K562 (cell line): ENCODE measurements around the gene TSR3. TPM values are rescaled to one million over a fixed set of nuclear protein-coding genes. Genes with fewer than 3 reads are reported as not detected.

Experiments
- ARID1B ChIP-seq: fragments of 450-650 bp; IDR thresholded peaks from 2 replicates; pipeline ENCODE4 v1.6.1; 2016; ENCODE audit warnings: antibody characterized with exemption, mild to moderate bottlenecking, inconsistent platforms
- CBFB ChIP-seq: sonication (generic); formaldehyde crosslinking; IDR thresholded peaks from 2 replicates; pipeline ENCODE4 v1.4.0; 2020; ENCODE audit warnings: mild to moderate bottlenecking, missing genetic modification reagents
- CBX1 ChIP-seq: sonication (generic); IDR thresholded peaks from 2 replicates; pipeline ENCODE4 v1.6.1; 2016; ENCODE audit warnings: antibody characterized with exemption, low read depth, mild to moderate bottlenecking
- FIP1L1 ChIP-seq: fragments of 200-400 bp; formaldehyde crosslinking; IDR thresholded peaks from 2 replicates; pipeline ENCODE4 v1.6.1; 2018; ENCODE audit warnings: mild to moderate bottlenecking, low read depth, low read length; ENCODE audit not compliant: poor library complexity, severe bottlenecking
- IRF1 ChIP-seq: sonication (generic); formaldehyde crosslinking; IDR thresholded peaks from 2 replicates; pipeline ENCODE4 v1.8.0; 2022; ENCODE audit warnings: missing genetic modification reagents, mild to moderate bottlenecking, borderline replicate concordance
- NCOR1 ChIP-seq: fragments of 450-650 bp; IDR thresholded peaks from 2 replicates; pipeline ENCODE4 v1.6.1; 2016; ENCODE audit warnings: mild to moderate bottlenecking, moderate library complexity
- NR2C2 ChIP-seq, 2 experiments: fragments of 200-800 bp in 1 of 2; sonication (Bioruptor generic) in 1 of 2; sonication (generic) in 1 of 2; formaldehyde crosslinking in 1 of 2; IDR thresholded peaks; 2 replicates each; pipeline versions ENCODE4 v1.6.1 to v1.8.0; 2016 to 2022; ENCODE audit warnings: mild to moderate bottlenecking in 1 of 2, missing compliant biosample characterization in 1 of 2, missing genetic modification characterization in 1 of 2, missing genetic modification reagents in 1 of 2
- RBFOX2 ChIP-seq: fragments of 200-400 bp; formaldehyde crosslinking; IDR thresholded peaks from 2 replicates; pipeline ENCODE4 v1.6.1; 2017; ENCODE audit warnings: low read depth, mild to moderate bottlenecking, low read length, moderate library complexity
- RFX5 ChIP-seq: IDR thresholded peaks from 2 replicates; pipeline ENCODE4 v1.6.1; 2011; ENCODE audit warnings: low read depth, mild to moderate bottlenecking, improper control_type of control experiment, low read length
- SMARCE1 ChIP-seq: fragments of 450-650 bp; IDR thresholded peaks from 2 replicates; pipeline ENCODE4 v1.7.1; 2016; ENCODE audit warnings: mild to moderate bottlenecking
- THRA ChIP-seq: fragments of 450-650 bp; IDR thresholded peaks from 2 replicates; pipeline ENCODE4 v1.6.1; 2017; ENCODE audit warnings: mild to moderate bottlenecking, moderate library complexity
- ZBTB1 ChIP-seq: sonication (generic); formaldehyde crosslinking; IDR thresholded peaks from 2 replicates; pipeline ENCODE4 v1.8.1; 2023; ENCODE audit warnings: missing genetic modification reagents, low read depth, mild to moderate bottlenecking, borderline replicate concordance
- ZMIZ1 ChIP-seq, 2 experiments: fragments of 150-350 bp in 1 of 2; IDR thresholded peaks; 2 replicates each; pipeline ENCODE4 v1.6.1; 2012 to 2016; ENCODE audit warnings: low read depth in 2 of 2, low read length in 2 of 2, mild to moderate bottlenecking in 1 of 2, moderate library complexity in 1 of 2
- ZNF274 ChIP-seq: IDR thresholded peaks from 2 replicates; pipeline ENCODE4 v1.6.1; 2011; ENCODE audit warnings: low read depth, mild to moderate bottlenecking, low read length, moderate library complexity, borderline replicate concordance
- ZNF280A ChIP-seq: fragments of 450-650 bp; IDR thresholded peaks from 2 replicates; pipeline ENCODE4 v1.6.1; 2018; ENCODE audit warnings: mild to moderate bottlenecking, low read depth; ENCODE audit not compliant: partially characterized antibody
- ZNF436 ChIP-seq: fragments of 250-450, 450-650 bp; sonication (Bioruptor Pico); formaldehyde crosslinking; IDR thresholded peaks from 2 replicates; pipeline ENCODE4 v1.7.0; 2020; ENCODE audit warnings: mild to moderate bottlenecking
- ZNF584 ChIP-seq: fragments of 200-800 bp; sonication (Bioruptor generic); IDR thresholded peaks from 2 replicates; pipeline ENCODE4 v1.6.1; 2016; ENCODE audit warnings: low read depth, mild to moderate bottlenecking, missing genetic modification characterization, missing compliant biosample characterization
- ZNF639 ChIP-seq, 2 experiments: fragments of 200-800 bp in 1 of 2; sonication (Bioruptor generic) in 1 of 2; sonication (generic) in 1 of 2; formaldehyde crosslinking in 1 of 2; IDR thresholded peaks in 1 of 2; conservative IDR thresholded peaks in 1 of 2; 2 replicates each; pipeline versions ENCODE4 v1.5.0 to v1.6.1; 2016 to 2020; ENCODE audit warnings: missing compliant biosample characterization in 1 of 2, missing genetic modification characterization in 1 of 2, missing genetic modification reagents in 1 of 2
- polyA plus RNA-seq, 8 experiments: library from polyadenylated mRNA; depleted of rRNA in 4 of 8; stranded (reverse) in 5 of 8; unstranded in 3 of 8; fragments of >200 nt; fragmentation: Nextera tagmentation in 2 of 8; fragmentation: Illumina TruSeq in 1 of 8; extraction: Ambion mirVana in 2 of 8; extraction: Trizol in 1 of 8; gene quantifications; 2 replicates each; pipeline versions ENCODE4 v1.2.1 to v1.2.3, GENCODE V29; 2011 to 2014; ENCODE audit warnings: inconsistent platforms in 1 of 8, missing spikeins in 1 of 8
- total RNA-seq, 7 experiments: library from RNA; depleted of rRNA in 6 of 7; stranded (reverse); fragments of >200 nt in 6 of 7; fragmentation: Illumina TruSeq in 2 of 7; extraction: Trizol in 2 of 7; gene quantifications; 2 replicates each; pipeline versions ENCODE4 v1.2.1 to v1.2.3, GENCODE V29; 2011 to 2021; ENCODE audit warnings: low replicate concordance in 1 of 7

The TSR3 gene
- total and polyA plus RNA-seq, 9 of the 15 experiments (the other 6 are each of a cell fraction or from before 2014, with no cell fraction given): 1.5 to 74.8 (median 16.5) TPM

- TF ChIP-seq ZMIZ1 (IDR thresholded peaks at IDR 0.05; ENCODE audit: low read depth in 2 of 2, low read length in 2 of 2) (0 out of 4 replicates have a peak, but pooled peaks of 1 of the 2 experiments have one; percentile 3), RFX5 (no peak), ZNF280A (no peak), SMARCE1 (peak; percentile 85), RBFOX2 (peak; percentile 81; the same call in 1 of the 2 replicates), CBFB (CRISPR knock-in tag) (peak; percentile 23; the same call in 1 of the 2 replicates), NR2C2 (CRISPR knock-in tag; IDR thresholded peaks at IDR 0.05) (peak; percentile 34; the same call in 1 of the 2 replicates), NR2C2 (tag; IDR thresholded peaks at IDR 0.05) (peak; percentile 85), THRA (peak; percentile 95), ARID1B (peak; percentile 87), CBX1 (peak; percentile 80; the same call in 1 of the 2 replicates), ZNF584 (CRISPR knock-in tag) (no peak), ZNF436 (CRISPR knock-in tag) (no peak), ZNF639 (CRISPR knock-in tag; conservative IDR thresholded peaks at IDR 0.05 in 1 of 2, IDR thresholded peaks at IDR 0.05 in 1 of 2) (peak in 1 of 2 experiments; percentile 50; a peak in 1 of 4 replicates), NCOR1 (peak; percentile 84), ZNF274 (no peak), IRF1 (CRISPR knock-in tag) (no peak), ZBTB1 (CRISPR knock-in tag) (peak; percentile 71; the same call in 1 of the 2 replicates), FIP1L1 (peak; percentile 85)
Measured at GRCh38 chr16:1378804-1379303, 27.2 kb upstream of the TSR3 start (continued).
